K562 (cell line): ENCODE data around the gene CS. TPM values are rescaled to one million over a fixed set of nuclear protein-coding genes. Genes with fewer than 3 reads are reported as not detected.

Experiments
- ATAC-seq: fragments of 200-7000 bp; cut with Tn5 transposase; 3 replicates; pipeline ENCODE4 v1.9.1; 2020; ENCODE audit warnings: moderate library complexity
- BruUV-seq: library from RNA; stranded (reverse); fragments of 400-500 nt; replicated peaks from 2 replicates; lab custom pipeline; 2021; lab: Mats Ljungman, UMichigan
- CTCF ChIA-PET: fragments of 300-600 bp; formaldehyde crosslinking; extraction: SDS; loops from one replicate; lab custom pipeline; 2021; ENCODE audit warnings: low intra/inter-chr PET ratio; lab: Yijun Ruan, JAX
- POLR2A ChIA-PET: fragments of 300-600, 350-650 bp; sonication (Branson Sonifier 250); formaldehyde crosslinking; extraction: SDS; loops from one replicate; lab custom pipeline; 2021; ENCODE audit warnings: antibody characterized with exemption, inconsistent platforms; lab: Yijun Ruan, JAX
- DNase-seq, 4 experiments: peaks; one replicate each; pipeline versions ENCODE4 v3.0.0 to v3.0.0-alpha.2; 2011 to 2018; ENCODE audit warnings: low spot score in 3 of 4, mixed read lengths in 3 of 4; ENCODE audit errors: extremely low read depth in 1 of 4
- FAIRE-seq: peaks from 2 replicates; lab custom pipeline; 2011; peaks lifted over from hg19 to GRCh38; lab: Jason Lieb, UNC
- H2AFZ ChIP-seq: 2 replicates; pipeline ENCODE4 v1.6.0; 2011; ENCODE audit warnings: low read depth, low read length, control low read depth, inconsistent platforms
- H3K27ac ChIP-seq: fragments of 200-600 bp; 3 replicates; pipeline ENCODE4 v1.8.0; 2011; ENCODE audit warnings: low read depth, mild to moderate bottlenecking, control low read depth, inconsistent platforms, low read length, moderate library complexity, mixed read lengths; ENCODE audit errors: extremely low read depth
- H3K27me3 ChIP-seq, 2 experiments: fragments of 300-600 bp in 1 of 2; 2 replicates in 1 of 2; 3 replicates in 1 of 2; pipeline versions ENCODE4 v1.6.0 to v1.8.0; 2011; ENCODE audit warnings: inconsistent platforms in 2 of 2, low read length in 2 of 2, mild to moderate bottlenecking in 1 of 2, mixed read lengths in 1 of 2, moderate library complexity in 1 of 2; ENCODE audit not compliant: control insufficient read depth in 2 of 2, insufficient read depth in 2 of 2
- H3K36me3 ChIP-seq: fragments of 300-600 bp; 3 replicates; pipeline ENCODE4 v1.8.0; 2011; ENCODE audit warnings: mild to moderate bottlenecking, low read length, inconsistent platforms; ENCODE audit not compliant: control insufficient read depth, insufficient read depth
- H3K4me1 ChIP-seq, 2 experiments: fragments of 200-600 bp in 1 of 2; replicated peaks in 1 of 2; 2 replicates in 1 of 2; 3 replicates in 1 of 2; pipeline versions ENCODE4 v1.5.1 to v1.8.0; 2011; ENCODE audit warnings: inconsistent platforms in 2 of 2, low read length in 2 of 2, mild to moderate bottlenecking in 1 of 2, mixed read lengths in 1 of 2, moderate library complexity in 1 of 2; ENCODE audit not compliant: control insufficient read depth in 2 of 2, insufficient read depth in 2 of 2
- H3K4me2 ChIP-seq: 2 replicates; pipeline ENCODE4 v1.6.1; 2011; ENCODE audit warnings: low read length, control low read depth, inconsistent platforms, mixed read lengths; ENCODE audit not compliant: insufficient read depth
- H3K4me3 ChIP-seq: fragments of 200-600 bp; sonication (generic), shearing (Covaris generic); 2 replicates; pipeline ENCODE4 v1.5.1; 2016; ENCODE audit warnings: control low read depth, inconsistent platforms
- H3K79me2 ChIP-seq: fragments of 200-600 bp; 3 replicates; pipeline ENCODE4 v1.8.0; 2011; ENCODE audit warnings: low read length, inconsistent platforms; ENCODE audit not compliant: control insufficient read depth, insufficient read depth
- H3K9ac ChIP-seq, 2 experiments: 2 replicates each; pipeline versions ENCODE4 v1.6.0 to v1.6.1; 2011; ENCODE audit warnings: low read depth in 2 of 2, low read length in 2 of 2, control low read depth in 1 of 2, inconsistent platforms in 1 of 2, mild to moderate bottlenecking in 1 of 2, mixed read lengths in 1 of 2; ENCODE audit not compliant: insufficient read depth in 1 of 2
- H3K9me1 ChIP-seq: one replicate; pipeline ENCODE4 v1.6.0; 2011; ENCODE audit warnings: inconsistent platforms, mild to moderate bottlenecking, low read length, moderate library complexity; ENCODE audit not compliant: control insufficient read depth, insufficient read depth
- H3K9me3 ChIP-seq: replicated peaks from 2 replicates; pipeline ENCODE4 v1.5.1; 2011; ENCODE audit warnings: low read depth, low read length, inconsistent platforms; ENCODE audit not compliant: control insufficient read depth, insufficient read depth
- H4K20me1 ChIP-seq: replicated peaks from 2 replicates; pipeline ENCODE4 v1.6.1; 2011; ENCODE audit warnings: low read length, inconsistent platforms, mixed read lengths; ENCODE audit not compliant: control insufficient read depth, insufficient read depth
- ATF2 ChIP-seq: sonication (generic); formaldehyde crosslinking; IDR thresholded peaks from 2 replicates; pipeline ENCODE4 v1.8.1; 2022; ENCODE audit warnings: missing genetic modification reagents
- ELF1 ChIP-seq: fragments of 200-800 bp; sonication (Bioruptor generic); IDR thresholded peaks from 2 replicates; pipeline ENCODE4 v1.6.1; 2016; ENCODE audit warnings: missing genetic modification characterization, missing compliant biosample characterization
- KDM1A ChIP-seq, 2 experiments: fragments of 450-650 bp; IDR thresholded peaks; 2 replicates each; pipeline ENCODE4 v1.6.1; 2016; ENCODE audit warnings: mild to moderate bottlenecking in 2 of 2
- NCOA1 ChIP-seq: fragments of 450-650 bp; IDR thresholded peaks from 2 replicates; pipeline ENCODE4 v1.6.1; 2016; ENCODE audit warnings: low read depth
- NCOR1 ChIP-seq: fragments of 450-650 bp; IDR thresholded peaks from 2 replicates; pipeline ENCODE4 v1.6.1; 2016; ENCODE audit warnings: mild to moderate bottlenecking, moderate library complexity
- NR2C1 ChIP-seq, 2 experiments: fragments of 450-650 bp; IDR thresholded peaks; 2 replicates each; pipeline ENCODE4 v1.6.1; 2017; ENCODE audit warnings: mild to moderate bottlenecking in 2 of 2, antibody characterized with exemption in 1 of 2, inconsistent platforms in 1 of 2, missing compliant biosample characterization in 1 of 2, missing genetic modification characterization in 1 of 2
- OTX1 ChIP-seq: fragments of 450-650 bp; formaldehyde crosslinking; IDR thresholded peaks from 2 replicates; pipeline ENCODE4 v1.4.0; 2022; ENCODE audit warnings: mild to moderate bottlenecking
- TEAD4 ChIP-seq, 2 experiments: sonication (generic) in 1 of 2; formaldehyde crosslinking in 1 of 2; IDR thresholded peaks; 2 replicates each; pipeline versions ENCODE4 v1.6.1 to v1.8.0; 2012 to 2022; ENCODE audit warnings: borderline replicate concordance in 1 of 2, inconsistent platforms in 1 of 2, low read length in 1 of 2, mild to moderate bottlenecking in 1 of 2, missing genetic modification reagents in 1 of 2
- TFE3 ChIP-seq: fragments of 450-650 bp; formaldehyde crosslinking; IDR thresholded peaks from 2 replicates; pipeline ENCODE4 v1.4.0; 2020; ENCODE audit warnings: mild to moderate bottlenecking, mixed read lengths
- VEZF1 ChIP-seq: fragments of 200-800 bp; sonication (Bioruptor generic); IDR thresholded peaks from 2 replicates; pipeline ENCODE4 v1.6.1; 2017; ENCODE audit warnings: missing genetic modification characterization, missing compliant biosample characterization
- ZNF124 ChIP-seq: sonication (generic); formaldehyde crosslinking; IDR thresholded peaks from 2 replicates; pipeline ENCODE4 v1.8.1; 2022; ENCODE audit warnings: missing genetic modification reagents
- ZNF316 ChIP-seq: fragments of 450-650 bp; IDR thresholded peaks from 2 replicates; pipeline ENCODE4 v1.6.1; 2016
- ZNF778 ChIP-seq: fragments of 450-650 bp; formaldehyde crosslinking; IDR thresholded peaks from 2 replicates; pipeline ENCODE4 v1.4.0; 2020; ENCODE audit warnings: mild to moderate bottlenecking, moderate library complexity
- WGBS: fragments of 100-300 bp; shearing (Covaris generic); methylation state at CpG from one replicate; pipeline ENCODE4 v1.1.6; 2016; ENCODE audit warnings: low coverage, mixed read lengths; ENCODE audit not compliant: insufficient coverage; ENCODE audit errors: missing lambda C conversion rate; 5-methylcytosine and 5-hydroxymethylcytosine counted together
- in situ Hi-C: fragments of 300-500 bp; cut with MboI; formaldehyde crosslinking; loops from 4 replicates; pipeline ENCODE4 v1.15.0; 2018; ENCODE audit warnings: inconsistent platforms, mixed read lengths
- intact Hi-C: fragments of 100-400 bp; cut with micrococcal nuclease; formaldehyde crosslinking; loops from 2 replicates; pipeline ENCODE4 v1.14.2; 2022
- polyA plus RNA-seq, 8 experiments: library from polyadenylated mRNA; depleted of rRNA in 4 of 8; stranded (reverse) in 5 of 8; unstranded in 3 of 8; fragments of >200 nt; fragmentation: Nextera tagmentation in 2 of 8; fragmentation: Illumina TruSeq in 1 of 8; extraction: Ambion mirVana in 2 of 8; extraction: Trizol in 1 of 8; gene quantifications; 2 replicates each; pipeline versions ENCODE4 v1.2.1 to v1.2.3, GENCODE V29; 2011 to 2014; ENCODE audit warnings: inconsistent platforms in 1 of 8, missing spikeins in 1 of 8
- total RNA-seq, 7 experiments: library from RNA; depleted of rRNA in 6 of 7; stranded (reverse); fragments of >200 nt in 6 of 7; fragmentation: Illumina TruSeq in 2 of 7; extraction: Trizol in 2 of 7; gene quantifications; 2 replicates each; pipeline versions ENCODE4 v1.2.1 to v1.2.3, GENCODE V29; 2011 to 2021; ENCODE audit warnings: low replicate concordance in 1 of 7
- TF ChIP-seq, protein P1 (sequence below): sonication (generic); formaldehyde crosslinking; IDR thresholded peaks from 2 replicates; pipeline ENCODE4 v1.8.1; 2023; ENCODE audit warnings: mild to moderate bottlenecking, missing genetic modification reagents

Gene CS
- total and polyA plus RNA-seq, 9 of the 15 experiments (the other 6 are each of a cell fraction or from before 2014, with no cell fraction given): 99.9 to 390 (median 149) TPM

- intact Hi-C loops: loop anchor here (2.0 kb wide), 2 partner anchors 33 to 43 kb away; partner anchors contain the start of genes CS and NABP2
- Histone ChIP-seq H4K20me1 (no peaks in the 10 kb centered on the region), H3K9ac (peak overlapping the region; percentile 71 to 87), H3K4me1 (peaks cover 11 to 19% of the 10 kb centered on the region in 2 experiments; a peak in 4 of 5 replicates), H3K4me2 (peak overlapping the region; percentile 88), H3K4me3 (peak overlapping the region; percentile 67), H3K36me3 (peaks cover 33% of the 10 kb centered on the region), H3K9me1 (no peaks in the 10 kb centered on the region), H2AFZ (peak overlapping the region; percentile 94), H3K79me2 (no peaks in the 10 kb centered on the region), H3K9me3 (no peaks in the 10 kb centered on the region), H3K27ac (peak overlapping the region; percentile 77; the same call in 2 of the 3 replicates), H3K27me3 (no peaks in the 10 kb centered on the region)
- 34% methylated on average over 20 of the region's 21 CpGs for WGBS
- ChIA-PET CTCF (interaction anchor here (0.8 kb wide), 1 partner anchor 75 kb away, joined by 4 read pairs; no protein-coding TSS in a partner anchor), POLR2A (interaction anchor here (0.7 to 3.3 kb wide), 9 partner anchors 9 to 150 kb away, joined by 3 to 25 read pairs (median 6); partner anchors contain the start of genes ANKRD52, IL23A, RNF41 and SMARCC2)
- BruUV-seq: no TSS peak
- peak; percentile 21 for ATAC-seq
- in situ Hi-C loops: no loop called here
- DNase-seq: peak; percentile 52 to 55 (median 52)
- no peak for FAIRE-seq
- TF ChIP-seq TEAD4 (IDR thresholded peaks at IDR 0.05; ENCODE audit: low read length) (no peak), TEAD4 (CRISPR knock-in tag; IDR thresholded peaks at IDR 0.05; ENCODE audit: borderline replicate concordance) (no peak), KDM1A (IDR thresholded peaks at IDR 0.05) (peak in 1 of 2 experiments; percentile 23; a peak in 1 of 4 replicates), VEZF1 (CRISPR knock-in tag) (peak; percentile 52; the same call in 1 of the 2 replicates), ZNF316 (no peak), NR2C1 (IDR thresholded peaks at IDR 0.05) (peak; percentile 64), NR2C1 (tag; IDR thresholded peaks at IDR 0.05) (no peak; the same call in 1 of the 2 replicates), ZNF124 (CRISPR knock-in tag) (no peak), ATF2 (no peak), TFE3 (CRISPR knock-in tag) (peak; percentile 20; the same call in 1 of the 2 replicates), NCOA1 (peak; percentile 40; the same call in 1 of the 2 replicates), ZNF778 (CRISPR knock-in tag) (no peak), ELF1 (tag) (0 out of 2 replicates have a peak, but pooled peaks have one; percentile 34), NCOR1 (peak; percentile 8; the same call in 1 of the 2 replicates), OTX1 (CRISPR knock-in tag) (0 out of 2 replicates have a peak, but pooled peaks have one; percentile 49)
- TF ChIP-seq, protein P1, sequence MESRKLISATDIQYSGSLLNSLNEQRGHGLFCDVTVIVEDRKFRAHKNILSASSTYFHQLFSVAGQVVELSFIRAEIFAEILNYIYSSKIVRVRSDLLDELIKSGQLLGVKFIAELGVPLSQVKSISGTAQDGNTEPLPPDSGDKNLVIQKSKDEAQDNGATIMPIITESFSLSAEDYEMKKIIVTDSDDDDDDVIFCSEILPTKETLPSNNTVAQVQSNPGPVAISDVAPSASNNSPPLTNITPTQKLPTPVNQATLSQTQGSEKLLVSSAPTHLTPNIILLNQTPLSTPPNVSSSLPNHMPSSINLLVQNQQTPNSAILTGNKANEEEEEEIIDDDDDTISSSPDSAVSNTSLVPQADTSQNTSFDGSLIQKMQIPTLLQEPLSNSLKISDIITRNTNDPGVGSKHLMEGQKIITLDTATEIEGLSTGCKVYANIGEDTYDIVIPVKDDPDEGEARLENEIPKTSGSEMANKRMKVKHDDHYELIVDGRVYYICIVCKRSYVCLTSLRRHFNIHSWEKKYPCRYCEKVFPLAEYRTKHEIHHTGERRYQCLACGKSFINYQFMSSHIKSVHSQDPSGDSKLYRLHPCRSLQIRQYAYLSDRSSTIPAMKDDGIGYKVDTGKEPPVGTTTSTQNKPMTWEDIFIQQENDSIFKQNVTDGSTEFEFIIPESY (CRISPR knock-in tag): peak; percentile 49; the same call in 1 of the 2 replicates
These were observed 32.6 kb downstream of the CS start for GRCh38 chr12:56267443-56268071.
